Transverse colon (tissue), 4 donors: ENCODE data around the gene PDGFD.

Source experiments
- CTCF ChIP-seq, 5 experiments: fragments of 200-600 bp in 3 of 5; fragments of 450-650 bp in 2 of 5; sonication (generic) in 3 of 5; IDR thresholded peaks; 1 replicate in 2 of 5; 2 replicates in 3 of 5; pipeline ENCODE4 v1.5.1; 2016 to 2017; ENCODE audit warnings: antibody characterized with exemption in 5 of 5, inconsistent platforms in 3 of 5, mild to moderate bottlenecking in 2 of 5, moderate library complexity in 1 of 5
- POLR2A ChIP-seq: fragments of 450-650 bp; IDR thresholded peaks from one replicate; pipeline ENCODE4 v1.6.1; 2016; ENCODE audit warnings: antibody characterized with exemption, mild to moderate bottlenecking, moderate library complexity
- POLR2AphosphoS5 ChIP-seq, 3 donors: sonication (generic); formaldehyde crosslinking; IDR thresholded peaks; one replicate each; pipeline ENCODE4 v1.6.1; 2016; ENCODE audit warnings: antibody characterized with exemption in 3 of 3

GRCh38 chr11:104089481-104089880 lies 74.5 kb downstream of the PDGFD start:
- TF ChIP-seq CTCF (IDR thresholded peaks at IDR 0.05) (no peak), POLR2AphosphoS5 (IDR thresholded peaks at IDR 0.05) (no peak), POLR2A (no peak)
